GM12873 (cell line): ENCODE measurements around the gene BABAM2.

Experiments
- CTCF ChIP-seq: IDR thresholded peaks from 2 replicates; pipeline ENCODE4 v1.5.1; 2012; ENCODE audit warnings: low read depth, mild to moderate bottlenecking, moderate library complexity, low read length, control low read depth; ENCODE audit not compliant: insufficient read depth; ENCODE audit errors: missing control alignments

The BABAM2 gene

GRCh38 chr2:27884601-27885000 lies 5.9 kb upstream of the BABAM2 start:
- no peak for TF ChIP-seq CTCF

GRCh38 chr2:27885234-27885633 lies 5.3 kb upstream of the BABAM2 start:
- no peak for TF ChIP-seq CTCF

GRCh38 chr2:27885661-27886060 lies 4.9 kb upstream of the BABAM2 start:
- TF ChIP-seq CTCF: no peak

- TF ChIP-seq CTCF: no peak
Observed at GRCh38 chr2:27886322-27886721, 4.2 kb upstream of the BABAM2 start.

GRCh38 chr2:27887111-27887510 lies 3.4 kb upstream of the BABAM2 start:
- no peak for TF ChIP-seq CTCF

GRCh38 chr2:27887830-27888229 lies 2.7 kb upstream of the BABAM2 start:
- no peak for TF ChIP-seq CTCF

- TF ChIP-seq CTCF: no peak
Observed at GRCh38 chr2:27888790-27889189, 1.7 kb upstream of the BABAM2 start.

- no peak for TF ChIP-seq CTCF
Observed at GRCh38 chr2:27889774-27890145, 769 bp upstream of the BABAM2 start.
